Loucy (cell line): ENCODE measurements around the gene CFAP65.

Source experiments
- H2AFZ ChIP-seq: fragments of 200-600 bp; sonication (generic); 2 replicates; pipeline ENCODE4 v1.6.0; 2016; ENCODE audit warnings: antibody characterized with exemption, mild to moderate bottlenecking, low read length, moderate library complexity
- H3F3A ChIP-seq: fragments of 200-600 bp; 2 replicates; pipeline ENCODE4 v1.6.0; 2016; ENCODE audit warnings: antibody characterized with exemption, low read depth, mild to moderate bottlenecking
- H3K27me3 ChIP-seq: fragments of 200-600 bp; sonication (generic); 2 replicates; pipeline ENCODE4 v1.6.1; 2014; ENCODE audit warnings: low read length, mild to moderate bottlenecking; ENCODE audit not compliant: insufficient read depth, poor library complexity, severe bottlenecking
- H3K36me3 ChIP-seq: fragments of 200-600 bp; sonication (generic); 2 replicates; pipeline ENCODE4 v1.6.1; 2016; ENCODE audit warnings: low read length; ENCODE audit not compliant: insufficient read depth
- H3K4me1 ChIP-seq: fragments of 200-600 bp; sonication (generic); 2 replicates; pipeline ENCODE4 v1.5.1; 2014; ENCODE audit warnings: low read length, mild to moderate bottlenecking; ENCODE audit not compliant: insufficient read depth, poor library complexity, severe bottlenecking
- H3K4me2 ChIP-seq: fragments of 200-600 bp; sonication (generic); 2 replicates; pipeline ENCODE4 v1.6.0; 2014; ENCODE audit warnings: antibody characterized with exemption, low read length, low read depth, mild to moderate bottlenecking; ENCODE audit not compliant: poor library complexity, severe bottlenecking
- H3K4me3 ChIP-seq: fragments of 200-600 bp; sonication (generic); 2 replicates; pipeline ENCODE4 v1.5.1; 2014; ENCODE audit warnings: low read length, mild to moderate bottlenecking, mixed read lengths; ENCODE audit not compliant: poor library complexity, severe bottlenecking
- H3K79me2 ChIP-seq: fragments of 200-600 bp; sonication (generic); 2 replicates; pipeline ENCODE4 v1.6.1; 2014; ENCODE audit warnings: low read length; ENCODE audit not compliant: insufficient read depth
- H3K9ac ChIP-seq: fragments of 200-600 bp; sonication (generic); 2 replicates; pipeline ENCODE4 v1.6.0; 2014; ENCODE audit warnings: mild to moderate bottlenecking, low read depth, low read length, moderate library complexity; ENCODE audit not compliant: poor library complexity, severe bottlenecking
- H3K9me2 ChIP-seq: fragments of 200-600 bp; sonication (generic); replicated peaks from 2 replicates; pipeline ENCODE4 v1.6.1; 2016; ENCODE audit warnings: low read depth, low read length, mixed read lengths
- H3K9me3 ChIP-seq: fragments of 200-600 bp; sonication (generic); 2 replicates; pipeline ENCODE4 v1.6.1; 2014; ENCODE audit warnings: mild to moderate bottlenecking, antibody characterized with exemption, low read length, low read depth; ENCODE audit not compliant: insufficient read depth
- H4K20me1 ChIP-seq: fragments of 200-600 bp; sonication (generic); 2 replicates; pipeline ENCODE4 v1.6.0; 2014; ENCODE audit warnings: antibody characterized with exemption, low read length, mild to moderate bottlenecking; ENCODE audit not compliant: insufficient read depth, poor library complexity, severe bottlenecking
- EZH2phosphoT487 ChIP-seq: fragments of 200-600 bp; IDR thresholded peaks from 2 replicates; pipeline ENCODE4 v1.6.1; 2018; ENCODE audit warnings: antibody characterized with exemption, mild to moderate bottlenecking, moderate library complexity, borderline replicate concordance
- TF ChIP-seq, protein P1 (sequence below): fragments of 200-600 bp; sonication (generic); conservative IDR thresholded peaks from 2 replicates; pipeline ENCODE4 v1.5.1; 2014; ENCODE audit warnings: mild to moderate bottlenecking, antibody characterized with exemption, low read length

Gene CFAP65

DNA sequence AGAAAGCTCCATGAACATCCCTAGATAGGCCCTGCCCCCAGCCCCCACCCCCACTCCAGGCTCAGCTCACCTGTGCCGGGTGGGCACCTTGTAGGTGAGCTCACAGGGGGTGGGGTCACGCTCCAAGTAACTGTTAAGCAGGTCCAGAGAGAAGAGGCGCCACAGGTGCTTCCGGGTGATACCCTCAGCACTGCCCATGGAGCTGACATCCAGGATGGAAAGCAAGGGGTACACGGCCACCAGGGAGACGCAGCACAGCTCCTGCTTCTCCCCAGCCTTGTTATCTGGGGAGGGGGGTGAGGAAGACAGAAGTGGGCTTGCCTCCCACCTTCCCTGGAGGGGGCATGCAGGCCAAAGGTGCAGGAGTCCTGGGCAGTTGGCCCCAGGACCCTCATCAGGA lies 21.9 kb downstream of the CFAP65 start:
- H3K9ac ChIP-seq = no peak overlapping the region
- no peaks in the 10 kb centered on the region for H3K36me3 ChIP-seq
- no peaks in the 10 kb centered on the region for H3K4me1 ChIP-seq
- no peaks in the 10 kb centered on the region for H3K27me3 ChIP-seq
- no peak overlapping the region for H2AFZ ChIP-seq
- no peak overlapping the region for H3K4me3 ChIP-seq
- no peaks in the 10 kb centered on the region for H3K9me2 ChIP-seq
- no peak overlapping the region for H3K4me2 ChIP-seq
- no peaks in the 10 kb centered on the region for H4K20me1 ChIP-seq
- TF ChIP-seq, protein P1, sequence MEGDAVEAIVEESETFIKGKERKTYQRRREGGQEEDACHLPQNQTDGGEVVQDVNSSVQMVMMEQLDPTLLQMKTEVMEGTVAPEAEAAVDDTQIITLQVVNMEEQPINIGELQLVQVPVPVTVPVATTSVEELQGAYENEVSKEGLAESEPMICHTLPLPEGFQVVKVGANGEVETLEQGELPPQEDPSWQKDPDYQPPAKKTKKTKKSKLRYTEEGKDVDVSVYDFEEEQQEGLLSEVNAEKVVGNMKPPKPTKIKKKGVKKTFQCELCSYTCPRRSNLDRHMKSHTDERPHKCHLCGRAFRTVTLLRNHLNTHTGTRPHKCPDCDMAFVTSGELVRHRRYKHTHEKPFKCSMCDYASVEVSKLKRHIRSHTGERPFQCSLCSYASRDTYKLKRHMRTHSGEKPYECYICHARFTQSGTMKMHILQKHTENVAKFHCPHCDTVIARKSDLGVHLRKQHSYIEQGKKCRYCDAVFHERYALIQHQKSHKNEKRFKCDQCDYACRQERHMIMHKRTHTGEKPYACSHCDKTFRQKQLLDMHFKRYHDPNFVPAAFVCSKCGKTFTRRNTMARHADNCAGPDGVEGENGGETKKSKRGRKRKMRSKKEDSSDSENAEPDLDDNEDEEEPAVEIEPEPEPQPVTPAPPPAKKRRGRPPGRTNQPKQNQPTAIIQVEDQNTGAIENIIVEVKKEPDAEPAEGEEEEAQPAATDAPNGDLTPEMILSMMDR = no peak
- TF ChIP-seq EZH2phosphoT487 = no peak
- H3K9me3 ChIP-seq = no peaks in the 10 kb centered on the region
- no peaks in the 10 kb centered on the region for H3K79me2 ChIP-seq
- H3F3A ChIP-seq = no peaks in the 10 kb centered on the region

DNA sequence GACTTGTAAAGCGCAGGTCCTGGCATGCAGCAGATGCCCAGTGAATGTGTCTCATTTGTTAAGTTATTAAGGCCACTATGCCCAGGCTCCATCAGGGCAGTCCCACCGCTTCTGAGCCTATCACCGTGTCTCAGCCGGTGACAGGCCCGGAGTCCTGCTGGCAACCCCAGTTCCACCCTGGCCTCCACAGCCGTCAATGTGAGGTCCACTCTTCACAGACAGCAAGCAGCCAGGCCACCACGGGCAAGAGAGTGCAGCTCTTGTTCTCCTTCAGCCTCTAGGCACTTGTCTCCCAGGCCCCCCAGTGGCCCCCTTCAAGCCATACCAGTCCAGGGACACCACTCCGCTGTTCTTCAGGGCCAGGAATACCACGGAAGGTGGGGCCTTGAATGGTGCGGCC lies 22.6 kb downstream of the CFAP65 start:
- no peaks in the 10 kb centered on the region for H3K79me2 ChIP-seq
- H3K9me3 ChIP-seq = no peaks in the 10 kb centered on the region
- no peaks in the 10 kb centered on the region for H4K20me1 ChIP-seq
- no peak for TF ChIP-seq EZH2phosphoT487
- TF ChIP-seq, protein P1 = no peak
- H3K9ac ChIP-seq = no peak overlapping the region
- no peaks in the 10 kb centered on the region for H3K4me1 ChIP-seq
- H3F3A ChIP-seq = no peaks in the 10 kb centered on the region
- no peak overlapping the region for H3K4me3 ChIP-seq
- H3K36me3 ChIP-seq = no peaks in the 10 kb centered on the region
- no peaks in the 10 kb centered on the region for H3K9me2 ChIP-seq
- H2AFZ ChIP-seq = no peak overlapping the region
- H3K27me3 ChIP-seq = no peaks in the 10 kb centered on the region
- no peak overlapping the region for H3K4me2 ChIP-seq

DNA sequence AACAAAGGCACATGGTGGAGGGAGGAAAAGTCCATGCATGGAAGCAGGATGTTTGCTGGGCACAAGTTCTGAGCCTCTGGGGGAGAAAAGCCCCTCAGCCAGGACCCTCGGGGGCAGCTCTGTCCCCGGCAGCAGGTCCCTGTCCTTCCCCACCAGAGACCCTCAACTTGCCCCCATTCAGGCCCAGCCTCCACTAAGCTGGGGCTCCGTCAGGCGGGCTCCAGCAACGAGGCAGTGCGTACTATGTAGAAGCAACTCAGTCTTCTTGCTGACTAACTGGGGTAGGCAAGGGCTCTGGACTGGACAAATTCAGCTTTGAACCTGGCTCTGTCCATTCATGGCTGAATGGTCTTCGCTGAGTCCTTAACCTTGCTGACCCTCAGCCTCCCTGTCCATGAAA lies 23.0 kb downstream of the CFAP65 start:
- no peaks in the 10 kb centered on the region for H3K4me1 ChIP-seq
- H3K9me3 ChIP-seq = no peaks in the 10 kb centered on the region
- no peaks in the 10 kb centered on the region for H4K20me1 ChIP-seq
- H3K27me3 ChIP-seq = no peaks in the 10 kb centered on the region
- H3K79me2 ChIP-seq = no peaks in the 10 kb centered on the region
- H2AFZ ChIP-seq = no peak overlapping the region
- no peak overlapping the region for H3K4me2 ChIP-seq
- H3K9ac ChIP-seq = no peak overlapping the region
- no peaks in the 10 kb centered on the region for H3F3A ChIP-seq
- no peaks in the 10 kb centered on the region for H3K36me3 ChIP-seq
- H3K4me3 ChIP-seq = no peak overlapping the region
- no peak for TF ChIP-seq EZH2phosphoT487
- TF ChIP-seq, protein P1 = no peak
- no peaks in the 10 kb centered on the region for H3K9me2 ChIP-seq
